SK-N-SH (cell line): Measurements from ENCODE around the gene CENPP.

ENCODE experiments used
- MXI1 ChIP-seq: IDR thresholded peaks from 2 replicates; pipeline ENCODE4 v1.6.1; 2012; ENCODE audit warnings: mild to moderate bottlenecking, low read depth, low read length, improper control_type of control experiment
- TF ChIP-seq, protein P1 (sequence below): fragments of 200-600 bp; sonication (generic); IDR thresholded peaks from 2 replicates; pipeline ENCODE4 v1.6.1; 2017; ENCODE audit warnings: antibody characterized with exemption, mild to moderate bottlenecking, moderate library complexity
- TF ChIP-seq, protein P2 (sequence below): IDR thresholded peaks from 2 replicates; pipeline ENCODE4 v1.6.1; 2012; ENCODE audit warnings: mild to moderate bottlenecking, low read depth, low read length, moderate library complexity

DNA sequence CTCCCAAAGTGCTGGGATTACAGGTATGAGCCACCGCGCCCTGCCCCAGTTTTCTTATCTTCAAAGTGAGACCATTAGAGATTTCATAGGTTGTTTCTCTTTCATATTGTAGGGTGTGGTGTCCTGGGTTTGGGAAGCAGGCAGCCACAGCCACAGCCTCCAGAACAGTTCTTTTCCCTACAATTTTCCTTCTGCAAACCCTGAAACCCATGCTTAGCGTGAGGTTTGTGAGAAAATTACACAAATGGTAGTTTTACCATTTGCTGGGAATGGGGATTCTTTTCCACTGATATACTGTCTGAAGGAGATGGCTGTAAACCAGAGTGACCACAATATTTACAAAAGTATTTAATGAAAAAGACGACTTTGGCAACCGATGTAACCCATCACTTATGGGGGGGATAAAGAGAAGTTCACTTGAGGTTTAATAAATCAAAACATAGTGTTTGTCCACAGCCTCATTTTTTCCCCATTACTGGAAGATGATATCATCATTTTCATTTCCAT, 236.8 kb downstream of the CENPP start:
- TF ChIP-seq, protein P1, sequence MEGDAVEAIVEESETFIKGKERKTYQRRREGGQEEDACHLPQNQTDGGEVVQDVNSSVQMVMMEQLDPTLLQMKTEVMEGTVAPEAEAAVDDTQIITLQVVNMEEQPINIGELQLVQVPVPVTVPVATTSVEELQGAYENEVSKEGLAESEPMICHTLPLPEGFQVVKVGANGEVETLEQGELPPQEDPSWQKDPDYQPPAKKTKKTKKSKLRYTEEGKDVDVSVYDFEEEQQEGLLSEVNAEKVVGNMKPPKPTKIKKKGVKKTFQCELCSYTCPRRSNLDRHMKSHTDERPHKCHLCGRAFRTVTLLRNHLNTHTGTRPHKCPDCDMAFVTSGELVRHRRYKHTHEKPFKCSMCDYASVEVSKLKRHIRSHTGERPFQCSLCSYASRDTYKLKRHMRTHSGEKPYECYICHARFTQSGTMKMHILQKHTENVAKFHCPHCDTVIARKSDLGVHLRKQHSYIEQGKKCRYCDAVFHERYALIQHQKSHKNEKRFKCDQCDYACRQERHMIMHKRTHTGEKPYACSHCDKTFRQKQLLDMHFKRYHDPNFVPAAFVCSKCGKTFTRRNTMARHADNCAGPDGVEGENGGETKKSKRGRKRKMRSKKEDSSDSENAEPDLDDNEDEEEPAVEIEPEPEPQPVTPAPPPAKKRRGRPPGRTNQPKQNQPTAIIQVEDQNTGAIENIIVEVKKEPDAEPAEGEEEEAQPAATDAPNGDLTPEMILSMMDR: no peak
- TF ChIP-seq MXI1: no peak
- TF ChIP-seq, protein P2, sequence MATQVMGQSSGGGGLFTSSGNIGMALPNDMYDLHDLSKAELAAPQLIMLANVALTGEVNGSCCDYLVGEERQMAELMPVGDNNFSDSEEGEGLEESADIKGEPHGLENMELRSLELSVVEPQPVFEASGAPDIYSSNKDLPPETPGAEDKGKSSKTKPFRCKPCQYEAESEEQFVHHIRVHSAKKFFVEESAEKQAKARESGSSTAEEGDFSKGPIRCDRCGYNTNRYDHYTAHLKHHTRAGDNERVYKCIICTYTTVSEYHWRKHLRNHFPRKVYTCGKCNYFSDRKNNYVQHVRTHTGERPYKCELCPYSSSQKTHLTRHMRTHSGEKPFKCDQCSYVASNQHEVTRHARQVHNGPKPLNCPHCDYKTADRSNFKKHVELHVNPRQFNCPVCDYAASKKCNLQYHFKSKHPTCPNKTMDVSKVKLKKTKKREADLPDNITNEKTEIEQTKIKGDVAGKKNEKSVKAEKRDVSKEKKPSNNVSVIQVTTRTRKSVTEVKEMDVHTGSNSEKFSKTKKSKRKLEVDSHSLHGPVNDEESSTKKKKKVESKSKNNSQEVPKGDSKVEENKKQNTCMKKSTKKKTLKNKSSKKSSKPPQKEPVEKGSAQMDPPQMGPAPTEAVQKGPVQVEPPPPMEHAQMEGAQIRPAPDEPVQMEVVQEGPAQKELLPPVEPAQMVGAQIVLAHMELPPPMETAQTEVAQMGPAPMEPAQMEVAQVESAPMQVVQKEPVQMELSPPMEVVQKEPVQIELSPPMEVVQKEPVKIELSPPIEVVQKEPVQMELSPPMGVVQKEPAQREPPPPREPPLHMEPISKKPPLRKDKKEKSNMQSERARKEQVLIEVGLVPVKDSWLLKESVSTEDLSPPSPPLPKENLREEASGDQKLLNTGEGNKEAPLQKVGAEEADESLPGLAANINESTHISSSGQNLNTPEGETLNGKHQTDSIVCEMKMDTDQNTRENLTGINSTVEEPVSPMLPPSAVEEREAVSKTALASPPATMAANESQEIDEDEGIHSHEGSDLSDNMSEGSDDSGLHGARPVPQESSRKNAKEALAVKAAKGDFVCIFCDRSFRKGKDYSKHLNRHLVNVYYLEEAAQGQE: no peak
